GM19239 (cell line): ENCODE measurements around the gene PTPRT.

Source experiments
- DNase-seq: peaks from one replicate; pipeline ENCODE4 v3.0.0; 2011; ENCODE audit warnings: low spot score; ENCODE audit not compliant: insufficient read length
- FAIRE-seq: peaks from 2 replicates; lab custom pipeline; 2011; peaks lifted over from hg19 to GRCh38; lab: Jason Lieb, UNC

The PTPRT gene

GRCh38 chr20:42204109-42204660 is 985.5 kb downstream of the PTPRT start:
- no peak for DNase-seq
- no peak for FAIRE-seq

DNA sequence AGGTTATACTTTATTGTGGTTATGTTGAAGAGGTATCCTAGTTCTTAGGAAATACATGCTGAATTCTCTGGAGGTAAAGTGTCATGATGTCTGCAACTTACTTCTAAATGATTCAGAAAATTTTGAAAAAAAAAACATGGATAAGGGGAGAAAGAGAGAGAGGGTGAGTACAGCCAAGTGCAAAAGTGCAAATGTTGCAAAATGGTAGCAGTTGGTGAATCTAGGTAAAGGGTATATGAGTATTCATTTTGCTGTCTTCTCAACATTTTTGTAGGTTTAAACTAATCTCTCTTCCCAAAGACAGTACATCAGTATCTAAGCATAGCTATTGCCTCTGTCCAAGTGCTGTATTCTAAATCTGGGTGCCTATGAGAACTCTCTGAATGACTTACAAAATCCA is 992.1 kb downstream of the PTPRT start:
- no peak for FAIRE-seq
- no peak for DNase-seq

- FAIRE-seq (no peak), DNase-seq (no peak)
Observed at GRCh38 chr20:42193119-42193518, 996.6 kb downstream of the PTPRT start.

DNA sequence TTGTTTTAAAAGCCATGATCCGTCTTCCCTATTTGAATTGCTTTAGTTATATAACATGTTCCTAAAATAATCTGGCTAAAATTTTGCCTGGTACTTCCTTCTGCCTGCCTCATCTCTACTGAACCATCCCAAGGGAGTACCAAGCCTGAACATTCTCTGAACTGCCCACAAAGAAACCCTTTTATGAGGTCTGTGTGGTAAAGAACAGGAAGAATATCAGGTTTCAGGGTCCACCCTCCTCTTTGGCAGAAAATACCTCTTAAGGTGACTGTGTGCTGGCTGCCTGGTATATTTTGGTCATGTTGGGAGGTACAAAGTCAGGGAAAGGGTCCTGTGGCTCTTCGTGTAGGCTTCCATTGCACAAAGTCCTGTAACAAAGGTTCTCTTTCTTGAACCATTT is 997.4 kb downstream of the PTPRT start:
- DNase-seq = no peak
- no peak for FAIRE-seq

GRCh38 chr20:42191140-42191860 is 998.4 kb downstream of the PTPRT start:
- DNase-seq (no peak), FAIRE-seq (no peak)

DNA sequence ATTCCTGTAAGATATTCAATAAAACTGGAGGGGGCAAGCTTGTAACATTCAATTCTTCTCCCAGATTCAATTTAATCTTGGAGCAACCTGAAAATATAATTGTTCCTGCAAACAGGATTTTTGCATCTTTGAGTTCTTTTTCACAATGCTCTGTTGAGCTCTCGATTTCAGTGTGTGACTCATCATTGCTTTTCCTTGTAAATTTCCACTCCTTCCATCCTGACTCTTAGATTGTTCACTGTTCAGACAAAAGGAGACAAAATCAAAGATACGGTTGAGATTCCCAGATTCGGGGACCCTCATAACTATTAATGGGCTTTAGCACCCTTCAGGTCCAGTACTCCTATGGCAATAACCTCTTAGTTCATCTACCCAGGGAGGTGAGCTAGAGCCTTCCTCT is 999.6 kb downstream of the PTPRT start:
- FAIRE-seq = no peak

GRCh38 chr20:42186337-42186736 is 1003.4 kb downstream of the PTPRT start:
- no peak for DNase-seq
- no peak for FAIRE-seq

More for the DNA sequence above, 999.6 kb downstream of the PTPRT start:
- DNase-seq = no peak

- FAIRE-seq (no peak), DNase-seq (no peak)
Observed at GRCh38 chr20:42183147-42183546, 1006.6 kb downstream of the PTPRT start.

- DNase-seq = no peak
- FAIRE-seq = no peak
Observed at GRCh38 chr20:42181064-42181463, 1008.6 kb downstream of the PTPRT start.

DNA sequence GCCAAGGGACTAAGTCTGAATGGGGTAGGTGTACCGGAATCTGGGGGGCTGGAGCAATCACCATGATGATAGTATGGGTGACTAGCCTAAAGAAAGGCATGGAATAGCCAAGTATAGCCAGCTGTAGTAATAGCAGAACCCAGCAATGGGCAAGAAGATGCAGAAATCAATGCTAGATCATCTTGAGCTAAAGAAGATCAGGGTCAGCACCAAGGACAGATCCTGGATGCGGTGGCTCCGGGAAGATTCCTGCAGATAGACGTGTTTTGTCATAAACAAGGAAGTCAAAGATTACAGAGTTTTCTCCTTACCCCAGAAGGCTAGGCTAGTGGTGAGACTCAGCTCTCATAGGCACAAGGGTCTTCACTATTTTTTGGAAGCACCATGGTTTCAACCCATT is 1009.9 kb downstream of the PTPRT start:
- no peak for DNase-seq
- no peak for FAIRE-seq

DNA sequence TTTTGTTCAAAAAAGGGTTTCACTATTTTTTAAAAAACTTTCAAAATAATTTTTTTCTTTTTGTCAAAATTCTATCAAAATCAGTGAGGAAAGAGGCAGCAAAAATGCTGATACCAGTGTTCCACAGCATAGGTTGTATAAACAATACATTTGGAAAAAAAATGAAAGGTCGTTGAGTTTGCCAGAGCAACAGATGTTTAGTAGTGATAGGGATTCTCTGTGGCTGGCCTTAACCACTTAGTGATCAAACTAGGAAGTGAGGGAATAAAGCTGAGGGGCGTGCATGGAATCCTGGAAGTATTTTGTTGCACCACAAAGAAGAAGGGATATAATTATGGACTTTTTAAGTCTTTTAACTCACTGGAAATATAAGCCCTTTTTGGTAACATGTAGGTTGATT is 1016.3 kb downstream of the PTPRT start:
- no peak for FAIRE-seq
- DNase-seq = no peak

- DNase-seq = no peak
- no peak for FAIRE-seq
Observed at GRCh38 chr20:42164121-42164890, 1025.4 kb downstream of the PTPRT start.

GRCh38 chr20:42161228-42161829 is 1028.4 kb downstream of the PTPRT start:
- DNase-seq (no peak), FAIRE-seq (no peak)

DNA sequence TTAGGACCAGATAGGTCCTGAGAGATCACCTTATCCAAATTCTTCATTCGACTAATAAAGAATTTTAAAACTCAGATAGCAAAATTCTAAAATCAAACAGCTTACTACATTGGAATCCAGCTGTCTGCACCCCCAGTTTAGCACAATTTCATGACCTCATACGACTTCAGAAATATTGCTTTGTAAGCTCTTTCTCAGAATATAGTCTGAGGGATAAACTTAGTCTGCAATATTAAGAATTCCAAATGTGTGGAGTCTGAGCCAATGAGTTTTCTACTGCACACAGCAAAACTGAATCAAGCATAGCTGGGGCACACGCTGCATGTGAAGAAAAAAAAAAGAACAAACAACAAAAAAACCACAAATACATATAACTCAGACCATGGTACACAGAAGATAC is 1029.9 kb downstream of the PTPRT start:
- no peak for FAIRE-seq
- DNase-seq = no peak

GRCh38 chr20:42158272-42158671 is 1031.4 kb downstream of the PTPRT start:
- FAIRE-seq = no peak
- no peak for DNase-seq

- no peak for FAIRE-seq
- DNase-seq = no peak
Observed at GRCh38 chr20:42155586-42155985, 1034.1 kb downstream of the PTPRT start.

DNA sequence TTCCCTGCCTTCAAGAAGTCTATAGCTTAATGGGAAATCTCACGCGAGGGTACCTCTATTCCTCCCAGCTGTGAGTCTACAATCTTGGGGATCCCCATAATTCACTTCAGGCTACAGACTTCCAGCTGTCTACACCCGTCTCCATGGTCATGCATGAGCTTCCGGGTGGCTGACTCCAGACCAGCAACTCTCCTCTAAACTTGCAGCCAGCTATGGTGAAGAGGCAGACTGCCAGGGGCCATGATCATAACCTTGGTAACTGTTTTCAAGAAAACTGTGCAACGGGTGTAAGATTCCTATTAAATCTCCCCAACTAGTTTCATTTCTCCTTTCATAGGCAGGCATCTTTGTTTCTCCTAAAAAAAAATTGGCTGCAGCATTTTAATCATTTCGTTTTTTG is 1037.1 kb downstream of the PTPRT start:
- FAIRE-seq (no peak), DNase-seq (no peak)

- FAIRE-seq (no peak), DNase-seq (no peak)
Observed at GRCh38 chr20:42150230-42150629, 1039.5 kb downstream of the PTPRT start.

GRCh38 chr20:42138729-42139128 is 1051.0 kb downstream of the PTPRT start:
- no peak for FAIRE-seq
- DNase-seq = no peak

- DNase-seq (no peak), FAIRE-seq (no peak)
Observed at GRCh38 chr20:42134265-42135098, 1055.2 kb downstream of the PTPRT start.
